Activated CD4-positive, alpha-beta T cell treated with anti-CD3 and anti-CD28 coated beads, Interleukin-2, Interleukin-4, amounts not matched to agents 100 ng/mL and 50 ng/mL, durations not matched to agents 16 hours and 8 hours (primary cell): ENCODE results near the gene SMAD3.
A peak's percentile ranks its signal among the peaks of the same experiment; 100 is the strongest.
"Not testable (repeated sequence)": the region's sequence is repeated elsewhere in the genome, so short reads cannot be mapped to it uniquely, and the experiment has no call there.

Source experiments
- DNase-seq: peaks from one replicate; pipeline ENCODE4 v3.0.0-alpha.2; 2020; ENCODE audit warnings: low spot score

SMAD3 gene

GRCh38 chr15:67110958-67111864 is 45.8 kb downstream of the SMAD3 start:
- DNase-seq = no peak

- no peak for DNase-seq
Observed at GRCh38 chr15:67114046-67114445, 48.6 kb downstream of the SMAD3 start.

GRCh38 chr15:67114846-67115585 is 49.6 kb downstream of the SMAD3 start:
- DNase-seq = no peak

- DNase-seq = no peak
Observed at GRCh38 chr15:67115586-67115969, 50.2 kb downstream of the SMAD3 start.

GRCh38 chr15:67116742-67117141 is 51.3 kb downstream of the SMAD3 start:
- DNase-seq = no peak

GRCh38 chr15:67117370-67117769 is 52.0 kb downstream of the SMAD3 start:
- DNase-seq = no peak

- DNase-seq = no peak
Observed at GRCh38 chr15:67118808-67119207, 53.4 kb downstream of the SMAD3 start.

GRCh38 chr15:67119238-67119846 is 53.9 kb downstream of the SMAD3 start:
- no peak for DNase-seq

GRCh38 chr15:67120009-67120838 is 54.8 kb downstream of the SMAD3 start:
- DNase-seq = no peak

- DNase-seq = peak; percentile 79
Observed at GRCh38 chr15:67120839-67121643, 55.6 kb downstream of the SMAD3 start.

- no peak for DNase-seq
Observed at GRCh38 chr15:67121644-67122605, 56.5 kb downstream of the SMAD3 start.

- DNase-seq = not testable (repeated sequence)
Observed at GRCh38 chr15:67122816-67123215, 57.4 kb downstream of the SMAD3 start.

GRCh38 chr15:67123291-67123690 is 57.9 kb downstream of the SMAD3 start:
- not testable (repeated sequence) for DNase-seq

GRCh38 chr15:67124111-67124510 is 58.7 kb downstream of the SMAD3 start:
- no peak for DNase-seq

GRCh38 chr15:67124911-67125588 is 59.6 kb downstream of the SMAD3 start:
- no peak for DNase-seq

GRCh38 chr15:67125589-67126502 is 60.4 kb downstream of the SMAD3 start:
- DNase-seq = no peak

GRCh38 chr15:67126551-67127330 is 61.3 kb downstream of the SMAD3 start:
- no peak for DNase-seq
